GM18951 (cell line): ENCODE measurements around the gene ELOF1.

ENCODE experiments used
- POLR2A ChIP-seq: IDR thresholded peaks from 4 replicates; pipeline ENCODE4 v1.6.1; 2011; ENCODE audit warnings: mild to moderate bottlenecking; ENCODE audit not compliant: insufficient read length, insufficient read depth; ENCODE audit errors: extremely low read depth
- in situ Hi-C: fragments of 300-500 bp; cut with MboI; formaldehyde crosslinking; loops from one replicate; pipeline ENCODE4 v1.12.0; 2022; ENCODE audit warnings: low sequenced_read_pairs, mixed read lengths, inconsistent platforms; ENCODE audit not compliant: unreplicated experiment

Gene ELOF1

GRCh38 chr19:11555246-11555645 is 3.8 kb downstream of the ELOF1 start:
- in situ Hi-C loops, result no loop called here
- TF ChIP-seq POLR2A, result no peak

GRCh38 chr19:11554160-11554559 is 4.9 kb downstream of the ELOF1 start:
- TF ChIP-seq POLR2A, result no peak
- in situ Hi-C loops, result no loop called here

- TF ChIP-seq POLR2A, result no peak
- in situ Hi-C loops, result no loop called here
Observed at GRCh38 chr19:11552666-11553372, 6.2 kb downstream of the ELOF1 start.

GRCh38 chr19:11551603-11552235 is 7.3 kb downstream of the ELOF1 start:
- in situ Hi-C loops, result no loop called here

GRCh38 chr19:11550265-11550664 is 8.8 kb downstream of the ELOF1 start:
- TF ChIP-seq POLR2A, result no peak
- in situ Hi-C loops, result no loop called here

More at GRCh38 chr19:11551603-11552235, 7.3 kb downstream of the ELOF1 start:
- no peak for TF ChIP-seq POLR2A

- no peak for TF ChIP-seq POLR2A
- in situ Hi-C loops, result no loop called here
Observed at GRCh38 chr19:11549386-11549953, 9.6 kb downstream of the ELOF1 start.

- in situ Hi-C loops, result no loop called here
- no peak for TF ChIP-seq POLR2A
Observed at GRCh38 chr19:11547929-11548700, 10.9 kb downstream of the ELOF1 start.

GRCh38 chr19:11541238-11541637 is 17.8 kb downstream of the ELOF1 start:
- TF ChIP-seq POLR2A, result no peak
- in situ Hi-C loops, result no loop called here

- in situ Hi-C loops, result no loop called here
- TF ChIP-seq POLR2A, result no peak
Observed at GRCh38 chr19:11540645-11541044, 18.4 kb downstream of the ELOF1 start.

- no peak for TF ChIP-seq POLR2A
- in situ Hi-C loops, result no loop called here
Observed at GRCh38 chr19:11539495-11540365, 19.3 kb downstream of the ELOF1 start.

- in situ Hi-C loops, result no loop called here
- no peak for TF ChIP-seq POLR2A
Observed at GRCh38 chr19:11538232-11539036, 20.6 kb downstream of the ELOF1 start, which contains the start of gene CNN1. Gene CNN1 (plus strand): TSS chr19:11538851. CDS start chr19:11538928, 77 bp downstream.
